Measurements from ENCODE around the gene ZNF536. TPM values are rescaled to one million over a fixed set of nuclear protein-coding genes. Genes with fewer than 3 reads are reported as not detected.
"Not testable (repeated sequence)": the region's sequence is repeated elsewhere in the genome, so short reads cannot be mapped to it uniquely, and the experiment has no call there.

Gene ZNF536
- total RNA-seq, 1 donor from 2014 or later = 0.43 TPM

DNA sequence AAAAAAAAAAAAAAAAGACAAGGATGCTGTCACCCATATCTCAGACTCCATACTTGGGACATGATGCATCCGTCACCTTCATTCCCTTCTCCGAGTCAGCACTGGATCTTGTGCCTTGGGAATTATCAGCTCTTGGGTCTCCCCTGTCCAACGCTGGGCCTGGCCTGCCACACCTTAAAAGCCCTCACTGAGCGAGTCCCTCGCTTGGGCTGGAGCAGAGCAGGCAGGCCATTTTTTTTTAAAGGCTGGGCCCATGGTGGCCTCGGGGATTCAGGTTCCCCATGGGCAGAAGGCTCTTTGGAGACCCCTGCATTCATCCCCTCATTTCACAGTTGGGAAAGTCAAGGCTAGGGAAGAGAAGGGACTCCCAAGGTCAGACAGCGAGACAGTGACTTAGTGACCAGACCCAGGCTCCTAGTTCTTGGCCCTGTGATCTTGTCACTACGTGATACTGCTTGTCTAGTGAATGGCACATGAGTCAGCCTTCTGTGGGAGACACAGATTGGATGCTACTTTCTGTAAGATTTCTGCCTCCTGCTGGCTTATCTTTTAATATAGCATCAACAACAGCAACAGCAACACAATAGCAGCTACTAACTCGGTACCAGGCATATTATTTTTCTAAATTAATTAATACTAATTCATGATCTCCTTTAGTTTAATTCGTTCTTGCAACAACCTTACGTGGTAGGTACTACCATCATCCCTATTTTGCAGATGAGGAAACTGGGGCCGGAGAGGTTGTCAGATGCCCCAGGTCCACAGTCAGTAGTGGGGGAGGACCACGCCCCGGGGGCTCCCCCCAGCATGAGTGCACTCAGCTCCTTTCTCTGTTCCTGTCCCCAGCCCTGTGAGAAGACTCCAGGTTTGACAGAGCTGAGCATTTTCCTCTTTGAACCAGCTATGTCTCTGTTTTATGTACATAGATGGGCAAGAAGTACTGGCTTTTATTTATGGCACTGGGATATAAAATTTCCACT lies 27.4 kb upstream of the ZNF536 start:
- no peak overlapping the region for H3K4me3 Mint-ChIP-seq (ENCODE audit: unreplicated experiment)
- Histone ChIP-seq H3K27ac (ENCODE audit: low read depth, low read length) (no peak overlapping the region), H3K4me3 (ENCODE audit: insufficient read depth, low read depth, low read length) (no peak overlapping the region), H3K27me3 (ENCODE audit: insufficient read depth, low read length) (no peaks in the 10 kb centered on the region), H3K79me2 (ENCODE audit: insufficient read depth, low read length) (no peaks in the 10 kb centered on the region), H4K20me1 (ENCODE audit: insufficient read depth, low read length) (no peaks in the 10 kb centered on the region), H3K9me3 (ENCODE audit: insufficient read depth, low read depth, low read length) (no peaks in the 10 kb centered on the region), H3K4me1 (ENCODE audit: insufficient read depth, low read length) (no peaks in the 10 kb centered on the region), H3K4me2 (ENCODE audit: low read length) (no peak overlapping the region), H3K9ac (ENCODE audit: low read length) (no peak overlapping the region), H2AFZ (ENCODE audit: low read depth, low read length) (no peak overlapping the region), H3K36me3 (ENCODE audit: insufficient read depth, low read length) (no peaks in the 10 kb centered on the region)
- no peaks in the 10 kb centered on the region for H3K9me3 Mint-ChIP-seq (ENCODE audit: unreplicated experiment)
- peaks cover 19% of the 10 kb centered on the region for H3K27me3 Mint-ChIP-seq (ENCODE audit: low read depth, unreplicated experiment)
- FAIRE-seq = no peak
- TF ChIP-seq, protein P1, sequence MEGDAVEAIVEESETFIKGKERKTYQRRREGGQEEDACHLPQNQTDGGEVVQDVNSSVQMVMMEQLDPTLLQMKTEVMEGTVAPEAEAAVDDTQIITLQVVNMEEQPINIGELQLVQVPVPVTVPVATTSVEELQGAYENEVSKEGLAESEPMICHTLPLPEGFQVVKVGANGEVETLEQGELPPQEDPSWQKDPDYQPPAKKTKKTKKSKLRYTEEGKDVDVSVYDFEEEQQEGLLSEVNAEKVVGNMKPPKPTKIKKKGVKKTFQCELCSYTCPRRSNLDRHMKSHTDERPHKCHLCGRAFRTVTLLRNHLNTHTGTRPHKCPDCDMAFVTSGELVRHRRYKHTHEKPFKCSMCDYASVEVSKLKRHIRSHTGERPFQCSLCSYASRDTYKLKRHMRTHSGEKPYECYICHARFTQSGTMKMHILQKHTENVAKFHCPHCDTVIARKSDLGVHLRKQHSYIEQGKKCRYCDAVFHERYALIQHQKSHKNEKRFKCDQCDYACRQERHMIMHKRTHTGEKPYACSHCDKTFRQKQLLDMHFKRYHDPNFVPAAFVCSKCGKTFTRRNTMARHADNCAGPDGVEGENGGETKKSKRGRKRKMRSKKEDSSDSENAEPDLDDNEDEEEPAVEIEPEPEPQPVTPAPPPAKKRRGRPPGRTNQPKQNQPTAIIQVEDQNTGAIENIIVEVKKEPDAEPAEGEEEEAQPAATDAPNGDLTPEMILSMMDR (IDR thresholded peaks at IDR 0.05; ENCODE audit: insufficient read depth, low read depth, low read length) = no peak
- no peak overlapping the region for H3K27ac Mint-ChIP-seq (ENCODE audit: unreplicated experiment)
- H3K4me1 Mint-ChIP-seq (ENCODE audit: low read depth, unreplicated experiment) = no peaks in the 10 kb centered on the region
- no peak for DNase-seq (ENCODE audit: low read depth)
- no peaks in the 10 kb centered on the region for H3K36me3 Mint-ChIP-seq (ENCODE audit: low read depth, unreplicated experiment)

DNA sequence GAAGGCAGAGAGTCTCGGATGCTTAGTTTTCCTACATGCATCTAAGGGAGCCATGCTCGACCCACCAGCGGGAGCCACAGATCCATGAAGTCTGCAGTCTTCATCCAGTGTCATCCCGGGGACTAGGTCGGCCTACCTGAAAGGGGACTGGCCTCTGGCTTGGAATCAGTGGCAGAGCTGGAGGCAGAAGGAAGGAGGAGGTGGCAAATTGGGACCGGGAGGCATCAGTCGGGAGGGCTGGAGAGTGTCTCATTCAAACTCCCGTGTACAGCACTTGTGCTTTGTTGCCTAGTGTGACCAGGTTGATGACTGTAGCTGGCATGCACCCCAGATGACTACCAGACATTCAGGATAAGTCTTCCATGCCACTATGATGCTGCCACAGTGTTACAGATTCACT lies 26.5 kb upstream of the ZNF536 start:
- H3K36me3 Mint-ChIP-seq (ENCODE audit: low read depth, unreplicated experiment) = no peaks in the 10 kb centered on the region
- no peak for DNase-seq (ENCODE audit: low read depth)
- no peak for TF ChIP-seq EZH2 (IDR thresholded peaks at IDR 0.05; ENCODE audit: insufficient read depth, low read length)
- TF ChIP-seq, protein P1 (IDR thresholded peaks at IDR 0.05; ENCODE audit: insufficient read depth, low read depth, low read length) = no peak
- no peaks in the 10 kb centered on the region for H3K9me3 Mint-ChIP-seq (ENCODE audit: unreplicated experiment)
- no peak overlapping the region for H3K27ac ChIP-seq (ENCODE audit: low read depth, low read length)
- H3K36me3 ChIP-seq (ENCODE audit: insufficient read depth, low read length) = no peaks in the 10 kb centered on the region
- H3K9me3 ChIP-seq (ENCODE audit: insufficient read depth, low read depth, low read length) = no peaks in the 10 kb centered on the region
- H3K4me2 ChIP-seq (ENCODE audit: low read length) = no peak overlapping the region
- H3K4me3 Mint-ChIP-seq (ENCODE audit: unreplicated experiment) = no peak overlapping the region
- no peak overlapping the region for H3K9ac ChIP-seq (ENCODE audit: low read length)
- no peaks in the 10 kb centered on the region for H4K20me1 ChIP-seq (ENCODE audit: insufficient read depth, low read length)
- no peak for FAIRE-seq
- H3K4me1 Mint-ChIP-seq (ENCODE audit: low read depth, unreplicated experiment) = no peaks in the 10 kb centered on the region
- no peaks in the 10 kb centered on the region for H3K4me1 ChIP-seq (ENCODE audit: insufficient read depth, low read length)
- no peak overlapping the region for H3K27ac Mint-ChIP-seq (ENCODE audit: unreplicated experiment)
- no peaks in the 10 kb centered on the region for H3K79me2 ChIP-seq (ENCODE audit: insufficient read depth, low read length)
- no peaks in the 10 kb centered on the region for H3K27me3 ChIP-seq (ENCODE audit: insufficient read depth, low read length)
- H3K27me3 Mint-ChIP-seq (ENCODE audit: low read depth, unreplicated experiment) = peaks cover 20% of the 10 kb centered on the region
- H2AFZ ChIP-seq (ENCODE audit: low read depth, low read length) = no peak overlapping the region
- H3K4me3 ChIP-seq (ENCODE audit: insufficient read depth, low read depth, low read length) = no peak overlapping the region

DNA sequence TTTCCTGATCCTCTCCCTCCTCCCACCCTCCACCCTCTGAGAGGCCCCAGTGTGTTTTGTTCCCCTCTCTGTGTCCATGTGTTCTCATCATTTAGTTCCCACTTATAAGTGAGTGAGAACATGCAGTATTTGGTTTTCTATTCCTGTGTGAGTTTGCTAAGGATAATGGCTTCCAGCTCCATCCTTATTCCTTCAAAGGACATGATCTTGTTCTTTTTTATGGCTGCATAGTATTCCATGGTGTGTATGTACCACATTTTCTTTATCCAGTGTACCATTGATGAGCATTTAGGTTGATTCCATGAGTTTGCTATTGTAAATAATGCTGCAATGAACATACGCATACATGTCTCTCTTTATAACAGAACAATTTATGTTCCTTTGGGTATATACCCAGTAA lies 25.7 kb upstream of the ZNF536 start:
- H3K4me1 Mint-ChIP-seq (ENCODE audit: low read depth, unreplicated experiment); H3K27ac Mint-ChIP-seq (ENCODE audit: unreplicated experiment); H2AFZ ChIP-seq (ENCODE audit: low read depth, low read length); H3K27me3 ChIP-seq (ENCODE audit: insufficient read depth, low read length); H3K79me2 ChIP-seq (ENCODE audit: insufficient read depth, low read length); H4K20me1 ChIP-seq (ENCODE audit: insufficient read depth, low read length); H3K27ac ChIP-seq (ENCODE audit: low read depth, low read length); H3K4me3 ChIP-seq (ENCODE audit: insufficient read depth, low read depth, low read length); H3K9me3 ChIP-seq (ENCODE audit: insufficient read depth, low read depth, low read length); H3K36me3 ChIP-seq (ENCODE audit: insufficient read depth, low read length); H3K9ac ChIP-seq (ENCODE audit: low read length); H3K4me3 Mint-ChIP-seq (ENCODE audit: unreplicated experiment); H3K4me2 ChIP-seq (ENCODE audit: low read length); DNase-seq (ENCODE audit: low read depth); H3K36me3 Mint-ChIP-seq (ENCODE audit: low read depth, unreplicated experiment); H3K4me1 ChIP-seq (ENCODE audit: insufficient read depth, low read length); H3K9me3 Mint-ChIP-seq (ENCODE audit: unreplicated experiment); FAIRE-seq: not testable (repeated sequence)
- H3K27me3 Mint-ChIP-seq (ENCODE audit: low read depth, unreplicated experiment) = peaks cover 25% of the 10 kb centered on the region

Data from astrocyte (in vitro differentiated cells and primary cell).